Measurements from ENCODE around the gene TMEM175. TPM values are rescaled to one million over a fixed set of nuclear protein-coding genes. Genes with fewer than 3 reads are reported as not detected.
A peak's percentile ranks its signal among the peaks of the same experiment; 100 is the strongest.

TMEM175 gene
- total and polyA plus RNA-seq, 2 of the 13 experiments (the other 11 are each of a cell fraction or from before 2014, with no cell fraction given) = 5.1 to 9.9 TPM

GRCh38 chr4:931960-932712 lies at the start of gene TMEM175, which contains the start of gene GAK (continued):
- 0 out of 2 replicates have a peak, but pooled peaks have one; percentile 32 for TF ChIP-seq ZNF704 (CRISPR knock-in tag; IDR thresholded peaks at IDR 0.05; ENCODE audit: borderline replicate concordance)
- TF ChIP-seq ZNF800 (CRISPR knock-in tag; IDR thresholded peaks at IDR 0.05) = 0 out of 2 replicates have a peak, but pooled peaks have one; percentile 18
- peak; percentile 57; the same call in 1 of the 2 replicates for TF ChIP-seq SIN3B (IDR thresholded peaks at IDR 0.05; ENCODE audit: low read length)
- TF ChIP-seq ZNF556 (CRISPR knock-in tag; IDR thresholded peaks at IDR 0.05; ENCODE audit: borderline replicate concordance) = no peak
- TF ChIP-seq ZNF790 (CRISPR knock-in tag; IDR thresholded peaks at IDR 0.05; ENCODE audit: borderline replicate concordance) = 0 out of 2 replicates have a peak, but pooled peaks have one; percentile 27
- TF ChIP-seq AHR (CRISPR knock-in tag; IDR thresholded peaks at IDR 0.05) = no peak
- TF ChIP-seq ZHX1 (CRISPR knock-in tag; IDR thresholded peaks at IDR 0.05; ENCODE audit: low read depth) = peak; percentile 78; the same call in 1 of the 2 replicates
- TF ChIP-seq TBX2 (CRISPR knock-in tag; IDR thresholded peaks at IDR 0.05; ENCODE audit: borderline replicate concordance) = peak; percentile 79
- TF ChIP-seq FUBP1 (CRISPR knock-in tag; IDR thresholded peaks at IDR 0.05; ENCODE audit: borderline replicate concordance) = no peak
- TF ChIP-seq POLR2AphosphoS5 (IDR thresholded peaks at IDR 0.05; ENCODE audit: low read depth, low read length) = peak; percentile 61
- peak; percentile 81; the same call in 1 of the 2 replicates for TF ChIP-seq EED (CRISPR knock-in tag; IDR thresholded peaks at IDR 0.05)
- no peak for TF ChIP-seq NFE2L1 (CRISPR knock-in tag; IDR thresholded peaks at IDR 0.05; ENCODE audit: borderline replicate concordance)

Data from HepG2 (cell line).